Sigmoid colon (tissue), 3 donors: ENCODE data around the gene VAC14.

Experiments used
- CTCF ChIP-seq, 4 experiments: fragments of 450-650 bp in 3 of 4; fragments of 200-600 bp in 1 of 4; IDR thresholded peaks; one replicate each; pipeline ENCODE4 v1.5.1; 2016 to 2019; ENCODE audit warnings: antibody characterized with exemption in 4 of 4, mild to moderate bottlenecking in 3 of 4, moderate library complexity in 2 of 4
- POLR2A ChIP-seq, 2 donors: fragments of 450-650 bp; IDR thresholded peaks; one replicate each; pipeline ENCODE4 v1.6.1; 2016; ENCODE audit warnings: antibody characterized with exemption in 2 of 2, mild to moderate bottlenecking in 2 of 2, moderate library complexity in 2 of 2

GRCh38 chr16:70801611-70802010 lies 653 bp upstream of the VAC14 start:
- TF ChIP-seq POLR2A (IDR thresholded peaks at IDR 0.05) (no peak), CTCF (IDR thresholded peaks at IDR 0.05) (no peak)
